Measurements from ENCODE around the gene CMAS. TPM values are rescaled to one million over a fixed set of nuclear protein-coding genes. Genes with fewer than 3 reads are reported as not detected.

The CMAS gene
- total and polyA plus RNA-seq, 2 donors (not counting 3 experiments of a cell fraction or from before 2014, with no cell fraction given), result 8.5 to 35.4 TPM

DNA sequence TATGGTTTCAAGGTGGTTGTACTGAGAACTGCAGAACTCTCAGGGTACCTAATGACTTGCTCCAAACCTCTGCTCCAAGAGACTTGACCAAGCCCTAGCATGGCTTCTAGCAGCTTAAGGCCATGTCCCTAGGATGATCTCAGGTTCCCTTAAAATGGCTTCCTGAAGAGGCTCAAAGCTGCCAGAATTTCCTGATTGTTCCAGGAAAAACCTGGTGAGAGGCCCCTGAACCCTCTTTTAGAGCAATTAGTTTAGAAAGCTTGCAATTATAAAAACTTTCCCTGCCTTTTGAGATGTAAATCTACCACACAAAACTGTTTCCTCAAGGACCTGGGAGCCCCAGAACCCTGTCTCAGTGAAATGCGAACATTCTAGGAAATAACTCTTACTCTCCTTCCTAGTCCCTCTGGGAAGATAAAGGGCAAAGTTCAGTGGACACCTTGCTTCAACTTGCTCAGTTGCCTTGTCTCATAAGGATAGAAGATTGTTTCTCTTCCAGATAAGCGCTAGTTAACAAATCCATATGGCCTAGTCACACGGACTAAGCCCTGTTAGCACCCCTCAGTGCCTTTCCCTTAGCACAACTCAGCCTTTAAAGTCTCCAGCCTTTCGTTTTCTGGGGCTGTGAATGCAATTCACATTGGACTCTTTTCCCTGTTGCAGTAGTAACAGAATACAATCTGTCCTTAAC lies 2.5 kb downstream of the CMAS start:
- ChIA-PET CTCF (interaction anchor here (1.5 to 3.9 kb wide), 3 partner anchors 8 to 351 kb away, joined by 4 to 14 read pairs (median 4); no protein-coding TSS in a partner anchor), POLR2A (interaction anchor here (0.6 kb wide), 1 partner anchor 34 kb away, joined by 5 read pairs; no protein-coding TSS in a partner anchor)
- intact Hi-C loops (cut with micrococcal nuclease) (loop anchor here (5.0 to 10.0 kb wide), 3 partner anchors 494 to 611 kb away; partner anchors contain the start of genes C2CD5, ETNK1 and PYROXD1), dilution Hi-C loops (cut with MboI; ENCODE audit: extremely low pct_ligation_motif_present, low sequenced_read_pairs) (no loop called here)
- Histone ChIP-seq H3K9me3 (replicated peaks; ENCODE audit: control insufficient read depth, insufficient read depth, low read length) (no peaks in the 10 kb centered on the region), H2AFZ (ENCODE audit: low read depth, low read length) (no peak overlapping the region), H3K4me3 (replicated peaks in 1 of 3; ENCODE audit: insufficient read depth in 1 of 3, low read depth in 1 of 3, low read length in 3 of 3) (no peak overlapping the region), H3K27me3 (ENCODE audit: control insufficient read depth in 2 of 2, insufficient read depth in 2 of 2, low read length in 2 of 2) (no peaks in the 10 kb centered on the region), H3K27ac (ENCODE audit: insufficient read depth, low read depth, low read length) (no peak overlapping the region), H3K9me1 (replicated peaks; ENCODE audit: control insufficient read depth, extremely low read depth, insufficient read depth, low read length) (no peaks in the 10 kb centered on the region), H3K36me3 (ENCODE audit: control insufficient read depth in 2 of 2, extremely low read depth in 1 of 2, insufficient read depth in 2 of 2, low read length in 2 of 2) (no peaks in the 10 kb centered on the region), H3K9ac (replicated peaks; ENCODE audit: extremely low read depth, insufficient read depth, low read length) (no peak overlapping the region), H3K4me1 (ENCODE audit: control insufficient read depth, extremely low read depth, insufficient read depth, low read length) (peaks cover 12% of the 10 kb centered on the region), H4K20me1 (replicated peaks; ENCODE audit: control insufficient read depth, extremely low read depth, insufficient read depth, low read length) (peaks cover 2% of the 10 kb centered on the region), H3K79me2 (ENCODE audit: control insufficient read depth, insufficient read depth, low read length) (peaks cover 55% of the 10 kb centered on the region), H3K4me2 (ENCODE audit: insufficient read depth, low read length) (no peak overlapping the region)
- BruUV-seq (replicated peaks), result no TSS peak
- TF ChIP-seq FOS (IDR thresholded peaks at IDR 0.05; ENCODE audit: borderline replicate concordance, insufficient read depth, low read length) (no peak), EZH2 (IDR thresholded peaks at IDR 0.05; ENCODE audit: borderline replicate concordance, low read depth, low read length, severe bottlenecking) (no peak), JUN (IDR thresholded peaks at IDR 0.05; ENCODE audit: borderline replicate concordance, insufficient read depth, insufficient read length, low read depth) (no peak), MYC (IDR thresholded peaks at IDR 0.05; ENCODE audit: low read depth, low read length) (no peak), MAX (IDR thresholded peaks at IDR 0.05; ENCODE audit: insufficient read depth, insufficient read length) (no peak), GATA2 (IDR thresholded peaks at IDR 0.05; ENCODE audit: insufficient read depth, insufficient read length, low read depth, low read length) (no peak), POLR2A (IDR thresholded peaks at IDR 0.05; ENCODE audit: low read depth, low read length) (no peak), POLR2AphosphoS5 (IDR thresholded peaks at IDR 0.05; ENCODE audit: insufficient read depth, low read depth, low read length) (no peak)
- TF ChIP-seq, protein P1, sequence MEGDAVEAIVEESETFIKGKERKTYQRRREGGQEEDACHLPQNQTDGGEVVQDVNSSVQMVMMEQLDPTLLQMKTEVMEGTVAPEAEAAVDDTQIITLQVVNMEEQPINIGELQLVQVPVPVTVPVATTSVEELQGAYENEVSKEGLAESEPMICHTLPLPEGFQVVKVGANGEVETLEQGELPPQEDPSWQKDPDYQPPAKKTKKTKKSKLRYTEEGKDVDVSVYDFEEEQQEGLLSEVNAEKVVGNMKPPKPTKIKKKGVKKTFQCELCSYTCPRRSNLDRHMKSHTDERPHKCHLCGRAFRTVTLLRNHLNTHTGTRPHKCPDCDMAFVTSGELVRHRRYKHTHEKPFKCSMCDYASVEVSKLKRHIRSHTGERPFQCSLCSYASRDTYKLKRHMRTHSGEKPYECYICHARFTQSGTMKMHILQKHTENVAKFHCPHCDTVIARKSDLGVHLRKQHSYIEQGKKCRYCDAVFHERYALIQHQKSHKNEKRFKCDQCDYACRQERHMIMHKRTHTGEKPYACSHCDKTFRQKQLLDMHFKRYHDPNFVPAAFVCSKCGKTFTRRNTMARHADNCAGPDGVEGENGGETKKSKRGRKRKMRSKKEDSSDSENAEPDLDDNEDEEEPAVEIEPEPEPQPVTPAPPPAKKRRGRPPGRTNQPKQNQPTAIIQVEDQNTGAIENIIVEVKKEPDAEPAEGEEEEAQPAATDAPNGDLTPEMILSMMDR (IDR thresholded peaks at IDR 0.05; ENCODE audit: extremely low read depth in 1 of 2, insufficient read depth in 1 of 2, low read depth in 1 of 2, low read length in 2 of 2), result no peak
- DNase-seq (ENCODE audit: low read depth, low spot score) (no peak), FAIRE-seq (no peak)

Data from endothelial cell of umbilical vein (primary cell).